ENCODE results near the gene SCGB1C2.

DNA sequence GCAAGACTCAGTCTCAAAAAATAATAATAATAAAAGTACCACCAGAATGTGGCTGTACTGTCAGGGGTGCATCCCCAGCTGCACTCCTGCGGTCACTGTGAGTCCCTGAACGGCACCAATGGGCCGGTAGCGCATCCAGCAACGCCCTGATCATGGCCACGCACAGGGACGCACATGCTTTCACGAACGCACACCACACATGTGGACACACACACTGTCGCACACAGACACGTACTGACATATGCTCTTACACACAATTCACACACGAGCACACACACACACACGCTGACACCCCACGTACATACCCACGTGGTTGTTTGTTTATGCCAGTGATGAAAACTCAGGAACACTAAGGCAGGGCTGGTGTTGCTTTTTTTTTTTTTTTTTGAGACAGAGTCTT, 22.2 kb downstream of the SCGB1C2 start:
- no peak for TF ChIP-seq EZH2 (IDR thresholded peaks at IDR 0.05; ENCODE audit: borderline replicate concordance, low read depth, low read length, severe bottlenecking)
- TF ChIP-seq, protein P1, sequence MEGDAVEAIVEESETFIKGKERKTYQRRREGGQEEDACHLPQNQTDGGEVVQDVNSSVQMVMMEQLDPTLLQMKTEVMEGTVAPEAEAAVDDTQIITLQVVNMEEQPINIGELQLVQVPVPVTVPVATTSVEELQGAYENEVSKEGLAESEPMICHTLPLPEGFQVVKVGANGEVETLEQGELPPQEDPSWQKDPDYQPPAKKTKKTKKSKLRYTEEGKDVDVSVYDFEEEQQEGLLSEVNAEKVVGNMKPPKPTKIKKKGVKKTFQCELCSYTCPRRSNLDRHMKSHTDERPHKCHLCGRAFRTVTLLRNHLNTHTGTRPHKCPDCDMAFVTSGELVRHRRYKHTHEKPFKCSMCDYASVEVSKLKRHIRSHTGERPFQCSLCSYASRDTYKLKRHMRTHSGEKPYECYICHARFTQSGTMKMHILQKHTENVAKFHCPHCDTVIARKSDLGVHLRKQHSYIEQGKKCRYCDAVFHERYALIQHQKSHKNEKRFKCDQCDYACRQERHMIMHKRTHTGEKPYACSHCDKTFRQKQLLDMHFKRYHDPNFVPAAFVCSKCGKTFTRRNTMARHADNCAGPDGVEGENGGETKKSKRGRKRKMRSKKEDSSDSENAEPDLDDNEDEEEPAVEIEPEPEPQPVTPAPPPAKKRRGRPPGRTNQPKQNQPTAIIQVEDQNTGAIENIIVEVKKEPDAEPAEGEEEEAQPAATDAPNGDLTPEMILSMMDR (IDR thresholded peaks at IDR 0.05; ENCODE audit: extremely low read depth in 1 of 2, insufficient read depth in 1 of 2, low read depth in 1 of 2, low read length in 2 of 2) = no peak
- TF ChIP-seq FOS (IDR thresholded peaks at IDR 0.05; ENCODE audit: borderline replicate concordance, insufficient read depth, low read length) = no peak
- TF ChIP-seq GATA2 (IDR thresholded peaks at IDR 0.05; ENCODE audit: insufficient read depth, insufficient read length, low read depth, low read length) = no peak
- TF ChIP-seq POLR2A (IDR thresholded peaks at IDR 0.05; ENCODE audit: low read depth, low read length) = no peak
- TF ChIP-seq, protein P2, sequence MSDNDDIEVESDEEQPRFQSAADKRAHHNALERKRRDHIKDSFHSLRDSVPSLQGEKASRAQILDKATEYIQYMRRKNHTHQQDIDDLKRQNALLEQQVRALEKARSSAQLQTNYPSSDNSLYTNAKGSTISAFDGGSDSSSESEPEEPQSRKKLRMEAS (IDR thresholded peaks at IDR 0.05; ENCODE audit: insufficient read depth, insufficient read length) = no peak
- no peak for TF ChIP-seq POLR2AphosphoS5 (IDR thresholded peaks at IDR 0.05; ENCODE audit: insufficient read depth, low read depth, low read length)
- no peak for TF ChIP-seq MYC (IDR thresholded peaks at IDR 0.05; ENCODE audit: low read depth, low read length)
- no peak for TF ChIP-seq JUN (IDR thresholded peaks at IDR 0.05; ENCODE audit: borderline replicate concordance, insufficient read depth, insufficient read length, low read depth)
